ENCODE data around the gene ADAM22. TPM values are rescaled to one million over a fixed set of nuclear protein-coding genes. Genes with fewer than 3 reads are reported as not detected.

ADAM22 gene
- total RNA-seq, 1 experiment from 2014 or later: 10.0 TPM

- intact Hi-C loops (cut with micrococcal nuclease): no loop called here
- BruUV-seq (replicated peaks): no TSS peak
- ATAC-seq: no peak
- no peaks in the 10 kb centered on the region for H3K9me2 ChIP-seq (ENCODE audit: insufficient read depth)
- TF ChIP-seq REST (IDR thresholded peaks at IDR 0.05; ENCODE audit: low read depth): no peak
- no peak for TF ChIP-seq CTCF (IDR thresholded peaks at IDR 0.05 in 2 of 3, conservative IDR thresholded peaks at IDR 0.05 in 1 of 3; ENCODE audit: borderline replicate concordance in 1 of 3, insufficient read depth in 1 of 3, low read depth in 2 of 3, low read length in 2 of 3)
- no peak for TF ChIP-seq POLR2AphosphoS5 (IDR thresholded peaks at IDR 0.05; ENCODE audit: low read depth, low read length)
- TF ChIP-seq SIN3A (IDR thresholded peaks at IDR 0.05; ENCODE audit: low read depth): no peak
- TF ChIP-seq ELF1 (IDR thresholded peaks at IDR 0.05; ENCODE audit: borderline replicate concordance, low read depth): no peak
- no peak for TF ChIP-seq SRF (IDR thresholded peaks at IDR 0.05; ENCODE audit: low read depth)
- no peak for TF ChIP-seq POLR2A (IDR thresholded peaks at IDR 0.05; ENCODE audit: borderline replicate concordance, extremely low read depth, insufficient read depth, insufficient read length)
- TF ChIP-seq EZH2 (IDR thresholded peaks at IDR 0.05): no peak
- no peak for TF ChIP-seq RAD21 (IDR thresholded peaks at IDR 0.05; ENCODE audit: low read depth)
- no peak for TF ChIP-seq EZH2phosphoT487 (IDR thresholded peaks at IDR 0.05; ENCODE audit: borderline replicate concordance)
- no peak for TF ChIP-seq MAX (IDR thresholded peaks at IDR 0.05)
- no peak for TF ChIP-seq CEBPB (IDR thresholded peaks at IDR 0.05; ENCODE audit: low read depth)
- no peak for TF ChIP-seq CBX3 (IDR thresholded peaks at IDR 0.05; ENCODE audit: low read depth)
- TF ChIP-seq JUND (IDR thresholded peaks at IDR 0.05): no peak
- no peak for TF ChIP-seq ZFX (IDR thresholded peaks at IDR 0.05)
- no peak for TF ChIP-seq FOSL1 (IDR thresholded peaks at IDR 0.05; ENCODE audit: low read depth)
- no peaks in the 10 kb centered on the region for H3K79me2 ChIP-seq (ENCODE audit: insufficient read depth, low read length)
- H3K27me3 ChIP-seq (ENCODE audit: insufficient read depth, low read length): no peaks in the 10 kb centered on the region
- no peak overlapping the region for H3K4me3 ChIP-seq (replicated peaks in 1 of 2; ENCODE audit: low read depth in 1 of 2, low read length in 2 of 2)
- H3K9me3 ChIP-seq (ENCODE audit: control insufficient read depth in 1 of 2, insufficient read depth in 1 of 2, low read depth in 1 of 2, low read length in 2 of 2): no peaks in the 10 kb centered on the region
- POLR2A ChIA-PET: no interaction called here
- no peak overlapping the region for H3K4me2 ChIP-seq (ENCODE audit: low read length)
- no peaks in the 10 kb centered on the region for H3K36me3 ChIP-seq (ENCODE audit: control insufficient read depth in 1 of 2, insufficient read depth in 2 of 2, low read length in 2 of 2)
- no peaks in the 10 kb centered on the region for H3K4me1 ChIP-seq (ENCODE audit: control insufficient read depth in 1 of 2, insufficient read depth in 2 of 2, low read length in 2 of 2)
- RAD21 ChIA-PET (ENCODE audit: low non-redundant PET in 1 of 2, low total read pairs in 2 of 2, uncharacterized antibody in 2 of 2, unreplicated experiment in 2 of 2): no interaction called here
- no peak overlapping the region for H2AFZ ChIP-seq (ENCODE audit: low read depth, low read length, poor library complexity, severe bottlenecking)
- DNase-seq (ENCODE audit: low read depth, low spot score): no peak
- no peak overlapping the region for H3K27ac ChIP-seq (ENCODE audit: low read depth, low read length)
- no peaks in the 10 kb centered on the region for H4K20me1 ChIP-seq (ENCODE audit: insufficient read depth)
- no peak overlapping the region for H3K9ac ChIP-seq (ENCODE audit: low read length)
- CTCF ChIA-PET: no interaction called here
Observed at GRCh38 chr7:87918740-87919139, 15.3 kb upstream of the ADAM22 start.
